SK-N-SH (cell line): ENCODE data around the gene CACNA2D4. TPM values are rescaled to one million over a fixed set of nuclear protein-coding genes. Genes with fewer than 3 reads are reported as not detected.

Experiments
- CTCF ChIA-PET: fragments of 300-600, 350-600 bp; formaldehyde crosslinking; extraction: SDS; loops from one replicate; lab custom pipeline; 2021; lab: Yijun Ruan, JAX
- POLR2A ChIA-PET: fragments of 350-600 bp; sonication (Branson Sonifier 250); formaldehyde crosslinking; extraction: SDS; loops from one replicate; lab custom pipeline; 2020; ENCODE audit warnings: antibody characterized with exemption, inconsistent platforms; lab: Yijun Ruan, JAX
- DNase-seq: peaks from one replicate; pipeline ENCODE4 v3.0.0; 2012
- H2AFZ ChIP-seq: fragments of 200-600 bp; sonication (generic); 2 replicates; pipeline ENCODE4 v1.8.1; 2016; ENCODE audit warnings: antibody characterized with exemption, mild to moderate bottlenecking, low read depth
- H3F3A ChIP-seq: fragments of 200-600 bp; sonication (generic); replicated peaks from 2 replicates; pipeline ENCODE3; 2016; ENCODE audit warnings: antibody characterized with exemption, mild to moderate bottlenecking; ENCODE audit not compliant: insufficient read depth
- H3K27ac ChIP-seq, 2 experiments: fragments of 200-500 bp in 1 of 2; fragments of 200-600 bp in 1 of 2; sonication (Bioruptor generic) in 1 of 2; sonication (generic), shearing (Covaris generic) in 1 of 2; 2 replicates each; pipeline versions ENCODE4 v1.5.1 to v1.6.1; 2014 to 2016; ENCODE audit warnings: low read depth in 2 of 2, inconsistent platforms in 1 of 2, low read length in 1 of 2, mild to moderate bottlenecking in 1 of 2, mixed read lengths in 1 of 2
- H3K27me3 ChIP-seq: fragments of 200-600 bp; sonication (generic), shearing (Covaris generic); 2 replicates; pipeline ENCODE4 v1.6.1; 2016; ENCODE audit warnings: mixed run types; ENCODE audit not compliant: insufficient read depth
- H3K36me3 ChIP-seq, 2 experiments: fragments of 200-500 bp in 1 of 2; fragments of 200-600 bp in 1 of 2; sonication (Bioruptor generic) in 1 of 2; sonication (generic) in 1 of 2; replicated peaks in 1 of 2; 2 replicates each; pipeline versions ENCODE3 to v1.5.1; 2014 to 2016; ENCODE audit warnings: low read length in 1 of 2, mild to moderate bottlenecking in 1 of 2; ENCODE audit not compliant: insufficient read depth in 2 of 2, control insufficient read depth in 1 of 2
- H3K4me1 ChIP-seq, 2 experiments: fragments of 200-500 bp in 1 of 2; fragments of 200-600 bp in 1 of 2; sonication (Bioruptor generic) in 1 of 2; sonication (generic), shearing (Covaris generic) in 1 of 2; 2 replicates each; pipeline versions ENCODE4 v1.5.1 to v1.6.1; 2014 to 2016; ENCODE audit warnings: low read depth in 1 of 2, low read length in 1 of 2, mixed run types in 1 of 2; ENCODE audit not compliant: insufficient read depth in 2 of 2, control insufficient read depth in 1 of 2
- H3K4me2 ChIP-seq: fragments of 200-600 bp; sonication (generic), shearing (Covaris generic); 2 replicates; pipeline ENCODE4 v1.6.1; 2017; ENCODE audit warnings: mixed run types
- H3K4me3 ChIP-seq, 2 experiments: fragments of 200-500 bp in 1 of 2; fragments of 200-600 bp in 1 of 2; sonication (Bioruptor generic) in 1 of 2; sonication (generic), shearing (Covaris generic) in 1 of 2; 2 replicates each; pipeline versions ENCODE4 v1.5.1 to v1.8.1; 2014 to 2016; ENCODE audit warnings: low read depth in 2 of 2, inconsistent platforms in 1 of 2, low read length in 1 of 2, mild to moderate bottlenecking in 1 of 2, mixed read lengths in 1 of 2, moderate library complexity in 1 of 2
- H3K79me2 ChIP-seq: fragments of 200-600 bp; sonication (generic); 2 replicates; pipeline ENCODE4 v1.8.1; 2017; ENCODE audit warnings: mild to moderate bottlenecking; ENCODE audit not compliant: insufficient read depth
- H3K9ac ChIP-seq: fragments of 200-600 bp; sonication (generic); 2 replicates; pipeline ENCODE4 v1.6.1; 2017; ENCODE audit warnings: mixed run types
- H3K9me2 ChIP-seq: fragments of 200-600 bp; sonication (generic); 2 replicates; pipeline ENCODE4 v1.6.1; 2017; ENCODE audit warnings: mixed run types
- H3K9me3 ChIP-seq: fragments of 200-600 bp; sonication (generic); 2 replicates; pipeline ENCODE4 v1.6.1; 2017; ENCODE audit warnings: mixed run types, mild to moderate bottlenecking, moderate library complexity
- H4K20me1 ChIP-seq: fragments of 200-600 bp; sonication (generic); 2 replicates; pipeline ENCODE4 v1.6.1; 2017; ENCODE audit warnings: mild to moderate bottlenecking, mixed run types; ENCODE audit not compliant: insufficient read depth
- CHD2 ChIP-seq: fragments of 150-350 bp; IDR thresholded peaks from 2 replicates; pipeline ENCODE4 v1.6.1; 2018; ENCODE audit warnings: low read length; ENCODE audit not compliant: partially characterized antibody
- CTCF ChIP-seq: fragments of 200-600 bp; sonication (generic); IDR thresholded peaks from 2 replicates; pipeline ENCODE4 v1.6.1; 2017; ENCODE audit warnings: antibody characterized with exemption, mild to moderate bottlenecking, moderate library complexity
- EP300 ChIP-seq, 2 experiments: IDR thresholded peaks; 2 replicates each; pipeline versions ENCODE4 v1.4.0 to v1.6.1; 2012; ENCODE audit warnings: borderline replicate concordance in 1 of 2, low read depth in 1 of 2, low read length in 1 of 2
- EZH2phosphoT487 ChIP-seq: fragments of 200-600 bp; sonication (generic); IDR thresholded peaks from 2 replicates; pipeline ENCODE4 v1.6.1; 2017; ENCODE audit warnings: low read depth, mixed run types, mild to moderate bottlenecking, antibody characterized with exemption, moderate library complexity, borderline replicate concordance
- FOSL2 ChIP-seq: IDR thresholded peaks from 2 replicates; pipeline ENCODE4 v1.4.0; 2012; ENCODE audit warnings: low read depth, mild to moderate bottlenecking, moderate library complexity, borderline replicate concordance
- FOXM1 ChIP-seq: IDR thresholded peaks from 2 replicates; pipeline ENCODE4 v1.4.0; 2012; ENCODE audit warnings: low read depth, mild to moderate bottlenecking
- IRF3 ChIP-seq: fragments of 150-350 bp; IDR thresholded peaks from 2 replicates; pipeline ENCODE4 v1.6.1; 2016; ENCODE audit warnings: mild to moderate bottlenecking, low read depth, low read length
- MAX ChIP-seq: IDR thresholded peaks from 2 replicates; pipeline ENCODE4 v1.4.0; 2012; ENCODE audit warnings: low read depth
- NRF1 ChIP-seq: IDR thresholded peaks from 2 replicates; pipeline ENCODE4 v1.6.1; 2012; ENCODE audit warnings: low read depth, mild to moderate bottlenecking, low read length
- RCOR1 ChIP-seq: fragments of 150-350 bp; IDR thresholded peaks from 2 replicates; pipeline ENCODE4 v1.6.1; 2017; ENCODE audit warnings: antibody characterized with exemption, low read length
- REST ChIP-seq: IDR thresholded peaks from 2 replicates; pipeline ENCODE4 v1.6.1; 2012; ENCODE audit warnings: mild to moderate bottlenecking, low read depth, low read length, moderate library complexity
- RFX5 ChIP-seq: IDR thresholded peaks from 2 replicates; pipeline ENCODE4 v1.6.1; 2012; ENCODE audit warnings: mild to moderate bottlenecking, improper control_type of control experiment, low read length
- SIN3A ChIP-seq: IDR thresholded peaks from 2 replicates; pipeline ENCODE4 v1.6.1; 2012; ENCODE audit warnings: low read depth, mild to moderate bottlenecking, low read length, moderate library complexity, borderline replicate concordance
- TAF1 ChIP-seq: IDR thresholded peaks from 2 replicates; pipeline ENCODE4 v1.6.1; 2012; ENCODE audit warnings: low read depth, mild to moderate bottlenecking, low read length, moderate library complexity, borderline replicate concordance
- TCF12 ChIP-seq: IDR thresholded peaks from 2 replicates; pipeline ENCODE4 v1.4.0; 2012
- USF1 ChIP-seq: IDR thresholded peaks from 2 replicates; pipeline ENCODE4 v1.4.0; 2012; ENCODE audit warnings: low read depth, borderline replicate concordance
- USF2 ChIP-seq: fragments of 150-350 bp; IDR thresholded peaks from 2 replicates; pipeline ENCODE4 v1.6.1; 2017; ENCODE audit warnings: antibody characterized with exemption, low read length, low read depth, borderline replicate concordance
- YY1 ChIP-seq: IDR thresholded peaks from 2 replicates; pipeline ENCODE4 v1.4.0; 2012; ENCODE audit warnings: low read depth, mild to moderate bottlenecking
- ZBTB33 ChIP-seq: IDR thresholded peaks from 2 replicates; pipeline ENCODE4 v1.4.0; 2012; ENCODE audit warnings: low read depth, borderline replicate concordance
- WGBS: methylation state at CpG from one replicate; pipeline ENCODE4 v1.1.6; 2017; ENCODE audit warnings: low lambda C conversion rate; 5-methylcytosine and 5-hydroxymethylcytosine counted together
- polyA plus RNA-seq, 3 experiments: library from polyadenylated mRNA; depleted of rRNA; stranded (reverse); fragments of >200 nt; gene quantifications; 2 replicates each; pipeline ENCODE4 v1.2.3, GENCODE V29; 2012

CACNA2D4 gene
- polyA plus RNA-seq, 1 of the 3 experiments (the other 2 are of a cell fraction), result 0.02 TPM

GRCh38 chr12:1852076-1852475 lies 66.4 kb downstream of the CACNA2D4 start:
- CTCF ChIA-PET, result interaction anchor here (1.5 kb wide), 1 partner anchor 88 kb away, joined by 4 read pairs; no protein-coding TSS in a partner anchor
- Histone ChIP-seq H3K79me2 (no peaks in the 10 kb centered on the region), H3K27ac (peak overlapping the region in 1 of 2 experiments; percentile 47; a peak in 1 of 4 replicates), H3K4me1 (peaks cover 3 to 6% of the 10 kb centered on the region in 2 experiments; a peak in 2 of 4 replicates), H3K27me3 (peaks cover 5% of the 10 kb centered on the region; the same call in 1 of the 2 replicates), H3K9ac (no peak overlapping the region), H3K9me3 (0 out of 2 replicates have a peak, but pooled peaks cover 3% of the 10 kb centered on the region), H3K4me2 (no peak overlapping the region), H3F3A (peaks cover 17% of the 10 kb centered on the region), H2AFZ (no peak overlapping the region), H3K9me2 (no peaks in the 10 kb centered on the region), H3K36me3 (no peaks in the 10 kb centered on the region), H3K4me3 (no peak overlapping the region), H4K20me1 (no peaks in the 10 kb centered on the region)
- POLR2A ChIA-PET, result no interaction called here
- no peak for DNase-seq
- TF ChIP-seq SIN3A, result no peak
- no peak for TF ChIP-seq USF1
- no peak for TF ChIP-seq TAF1
- TF ChIP-seq YY1, result no peak
- no peak for TF ChIP-seq CHD2
- no peak for TF ChIP-seq EP300 (IDR thresholded peaks at IDR 0.05; ENCODE audit: borderline replicate concordance in 1 of 2, low read depth in 1 of 2, low read length in 1 of 2)
- no peak for TF ChIP-seq USF2
- no peak for TF ChIP-seq CTCF
- TF ChIP-seq FOXM1, result no peak
- TF ChIP-seq NRF1, result no peak
- TF ChIP-seq REST, result no peak
- TF ChIP-seq TCF12, result no peak
- no peak for TF ChIP-seq RCOR1
- TF ChIP-seq EZH2phosphoT487, result no peak
- no peak for TF ChIP-seq FOSL2
- no peak for TF ChIP-seq ZBTB33
- no peak for TF ChIP-seq MAX
- TF ChIP-seq RFX5, result no peak
- TF ChIP-seq IRF3, result no peak
- 24% methylated on average over 1 of the region's 1 CpG for WGBS
